Measurements from ENCODE around the gene ABCA12.

ABCA12 gene

DNA sequence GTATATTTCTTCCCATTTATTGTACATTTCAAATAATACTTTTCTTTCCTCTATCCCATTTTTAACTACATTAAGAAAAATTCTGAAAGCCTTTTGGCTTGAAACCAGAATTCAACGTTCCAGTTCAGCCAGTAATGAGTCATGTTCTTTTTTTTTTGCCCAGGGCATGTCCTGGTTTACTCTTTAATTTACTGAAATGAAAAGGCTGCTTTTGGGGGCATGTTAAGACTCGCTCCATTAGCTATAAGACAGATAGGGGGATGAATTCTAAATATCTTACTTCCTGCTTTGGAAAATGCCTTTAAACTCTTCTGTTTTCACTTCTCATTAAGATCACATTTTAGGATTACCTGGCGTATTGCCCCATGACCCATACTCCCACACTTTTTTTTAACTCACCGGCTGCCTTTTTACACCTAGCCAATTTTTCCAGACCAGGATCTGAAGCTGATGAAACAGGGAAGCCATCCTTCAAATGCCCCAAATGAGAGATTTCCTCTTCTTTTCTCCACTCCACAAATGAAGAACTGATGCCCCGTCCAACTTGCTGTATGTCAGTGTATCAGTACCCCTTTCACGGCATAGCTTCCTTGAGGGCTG lies 585 bp downstream of the ABCA12 start:
- TF ChIP-seq NFIC (IDR thresholded peaks at IDR 0.05) (peak; percentile 42; the same call in 1 of the 2 replicates), TCF12 (IDR thresholded peaks at IDR 0.05; ENCODE audit: low read depth) (no peak)

DNA sequence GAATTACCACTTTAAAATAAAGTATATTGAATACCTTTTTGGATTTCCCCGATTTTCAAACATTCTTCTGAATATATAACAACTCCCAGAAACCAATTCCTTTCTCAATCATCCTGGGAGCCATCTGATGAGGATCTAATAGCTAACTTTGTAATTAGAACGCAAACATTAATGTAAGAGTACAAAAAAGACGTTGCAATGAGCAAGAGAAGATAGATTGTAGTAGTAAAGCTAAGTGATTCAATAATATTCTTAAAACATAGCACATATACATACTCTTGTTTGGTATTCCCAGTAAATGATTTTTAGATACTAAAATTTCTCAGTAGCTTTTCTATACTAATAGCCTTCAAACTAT lies 1.1 kb downstream of the ABCA12 start:
- TF ChIP-seq NFIC (IDR thresholded peaks at IDR 0.05) (no peak), TAF1 (IDR thresholded peaks at IDR 0.05; ENCODE audit: low read depth) (no peak), TEAD4 (IDR thresholded peaks at IDR 0.05) (no peak), CREB1 (IDR thresholded peaks at IDR 0.05; ENCODE audit: low read depth) (no peak), ZBTB7A (IDR thresholded peaks at IDR 0.05; ENCODE audit: low read depth) (no peak), TCF12 (IDR thresholded peaks at IDR 0.05; ENCODE audit: low read depth) (no peak), FOXM1 (IDR thresholded peaks at IDR 0.05; ENCODE audit: borderline replicate concordance, low read depth) (no peak), EGR1 (IDR thresholded peaks at IDR 0.05) (no peak), EP300 (IDR thresholded peaks at IDR 0.05; ENCODE audit: borderline replicate concordance) (no peak), YY1 (IDR thresholded peaks at IDR 0.05; ENCODE audit: low read depth) (no peak), CEBPB (IDR thresholded peaks at IDR 0.05) (no peak), RAD21 (IDR thresholded peaks at IDR 0.05; ENCODE audit: low read depth) (no peak)
- TF ChIP-seq, protein P1, sequence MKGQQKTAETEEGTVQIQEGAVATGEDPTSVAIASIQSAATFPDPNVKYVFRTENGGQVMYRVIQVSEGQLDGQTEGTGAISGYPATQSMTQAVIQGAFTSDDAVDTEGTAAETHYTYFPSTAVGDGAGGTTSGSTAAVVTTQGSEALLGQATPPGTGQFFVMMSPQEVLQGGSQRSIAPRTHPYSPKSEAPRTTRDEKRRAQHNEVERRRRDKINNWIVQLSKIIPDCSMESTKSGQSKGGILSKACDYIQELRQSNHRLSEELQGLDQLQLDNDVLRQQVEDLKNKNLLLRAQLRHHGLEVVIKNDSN (IDR thresholded peaks at IDR 0.05) = no peak
- TF ChIP-seq, protein P2, sequence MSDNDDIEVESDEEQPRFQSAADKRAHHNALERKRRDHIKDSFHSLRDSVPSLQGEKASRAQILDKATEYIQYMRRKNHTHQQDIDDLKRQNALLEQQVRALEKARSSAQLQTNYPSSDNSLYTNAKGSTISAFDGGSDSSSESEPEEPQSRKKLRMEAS (IDR thresholded peaks at IDR 0.05) = no peak
- TF ChIP-seq, protein P3, sequence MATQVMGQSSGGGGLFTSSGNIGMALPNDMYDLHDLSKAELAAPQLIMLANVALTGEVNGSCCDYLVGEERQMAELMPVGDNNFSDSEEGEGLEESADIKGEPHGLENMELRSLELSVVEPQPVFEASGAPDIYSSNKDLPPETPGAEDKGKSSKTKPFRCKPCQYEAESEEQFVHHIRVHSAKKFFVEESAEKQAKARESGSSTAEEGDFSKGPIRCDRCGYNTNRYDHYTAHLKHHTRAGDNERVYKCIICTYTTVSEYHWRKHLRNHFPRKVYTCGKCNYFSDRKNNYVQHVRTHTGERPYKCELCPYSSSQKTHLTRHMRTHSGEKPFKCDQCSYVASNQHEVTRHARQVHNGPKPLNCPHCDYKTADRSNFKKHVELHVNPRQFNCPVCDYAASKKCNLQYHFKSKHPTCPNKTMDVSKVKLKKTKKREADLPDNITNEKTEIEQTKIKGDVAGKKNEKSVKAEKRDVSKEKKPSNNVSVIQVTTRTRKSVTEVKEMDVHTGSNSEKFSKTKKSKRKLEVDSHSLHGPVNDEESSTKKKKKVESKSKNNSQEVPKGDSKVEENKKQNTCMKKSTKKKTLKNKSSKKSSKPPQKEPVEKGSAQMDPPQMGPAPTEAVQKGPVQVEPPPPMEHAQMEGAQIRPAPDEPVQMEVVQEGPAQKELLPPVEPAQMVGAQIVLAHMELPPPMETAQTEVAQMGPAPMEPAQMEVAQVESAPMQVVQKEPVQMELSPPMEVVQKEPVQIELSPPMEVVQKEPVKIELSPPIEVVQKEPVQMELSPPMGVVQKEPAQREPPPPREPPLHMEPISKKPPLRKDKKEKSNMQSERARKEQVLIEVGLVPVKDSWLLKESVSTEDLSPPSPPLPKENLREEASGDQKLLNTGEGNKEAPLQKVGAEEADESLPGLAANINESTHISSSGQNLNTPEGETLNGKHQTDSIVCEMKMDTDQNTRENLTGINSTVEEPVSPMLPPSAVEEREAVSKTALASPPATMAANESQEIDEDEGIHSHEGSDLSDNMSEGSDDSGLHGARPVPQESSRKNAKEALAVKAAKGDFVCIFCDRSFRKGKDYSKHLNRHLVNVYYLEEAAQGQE (IDR thresholded peaks at IDR 0.05; ENCODE audit: low read depth) = no peak

DNA sequence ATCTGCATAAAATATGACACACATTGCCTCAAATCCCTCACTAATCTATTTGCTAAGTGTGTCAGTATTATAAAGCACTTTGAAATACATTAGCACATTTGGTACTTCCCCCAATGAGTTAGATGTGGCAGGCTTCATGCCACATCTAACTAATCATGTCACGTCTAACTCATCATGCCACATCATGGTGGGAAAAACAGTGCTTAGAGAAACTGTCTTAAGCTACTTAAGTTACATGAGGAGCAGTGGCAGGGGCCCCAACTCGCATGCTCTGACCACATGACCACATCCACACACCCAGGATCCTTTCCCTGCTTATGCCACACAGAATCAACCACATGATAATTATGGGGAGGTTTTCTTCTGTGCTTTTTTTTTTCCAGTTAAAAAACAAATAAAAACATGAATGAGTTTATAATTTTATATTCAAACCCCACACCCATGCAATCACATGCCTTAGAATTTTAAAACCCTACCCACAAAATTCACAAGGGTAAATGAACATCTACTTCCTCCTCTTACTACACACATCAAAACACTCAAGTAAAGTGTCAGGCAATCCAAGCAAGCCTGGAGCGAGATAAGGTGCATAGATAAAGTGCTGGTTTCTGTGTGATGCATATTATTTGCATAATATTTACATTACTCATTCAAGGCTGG lies 1.6 kb downstream of the ABCA12 start:
- TF ChIP-seq CEBPB (IDR thresholded peaks at IDR 0.05) (no peak), EP300 (IDR thresholded peaks at IDR 0.05; ENCODE audit: borderline replicate concordance) (no peak), TEAD4 (IDR thresholded peaks at IDR 0.05) (no peak), NFIC (IDR thresholded peaks at IDR 0.05) (no peak), TAF1 (IDR thresholded peaks at IDR 0.05; ENCODE audit: low read depth) (no peak), YY1 (IDR thresholded peaks at IDR 0.05; ENCODE audit: low read depth) (no peak), RAD21 (IDR thresholded peaks at IDR 0.05; ENCODE audit: low read depth) (no peak), EGR1 (IDR thresholded peaks at IDR 0.05) (no peak), ZBTB7A (IDR thresholded peaks at IDR 0.05; ENCODE audit: low read depth) (no peak), CREB1 (IDR thresholded peaks at IDR 0.05; ENCODE audit: low read depth) (no peak), FOXM1 (IDR thresholded peaks at IDR 0.05; ENCODE audit: borderline replicate concordance, low read depth) (no peak), TCF12 (IDR thresholded peaks at IDR 0.05; ENCODE audit: low read depth) (no peak)
- TF ChIP-seq, protein P1 (IDR thresholded peaks at IDR 0.05) = no peak
- TF ChIP-seq, protein P3 (IDR thresholded peaks at IDR 0.05; ENCODE audit: low read depth) = no peak
- TF ChIP-seq, protein P2 (IDR thresholded peaks at IDR 0.05) = no peak

DNA sequence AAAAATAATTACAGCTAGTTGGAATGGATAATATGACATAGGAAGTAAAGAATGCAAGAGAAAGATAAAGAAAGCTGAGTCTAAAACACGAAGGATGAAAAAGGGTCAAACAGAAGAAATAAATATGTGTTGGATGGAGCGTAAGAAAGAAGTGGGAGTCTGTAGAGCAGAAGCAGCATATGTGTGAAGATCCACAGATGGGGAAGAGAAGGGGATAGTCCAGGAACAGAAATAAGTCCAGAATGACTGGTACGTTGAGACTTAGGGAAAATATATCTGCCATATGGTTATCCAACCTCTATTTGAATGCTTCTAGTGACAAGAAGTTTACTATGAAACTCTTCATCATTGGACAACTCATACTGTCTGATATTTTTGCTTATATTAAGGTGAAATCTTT lies 18.0 kb downstream of the ABCA12 start:
- TF ChIP-seq, protein P1 (IDR thresholded peaks at IDR 0.05) = no peak
- TF ChIP-seq ZBTB7A (IDR thresholded peaks at IDR 0.05; ENCODE audit: low read depth) = no peak
- no peak for TF ChIP-seq RAD21 (IDR thresholded peaks at IDR 0.05; ENCODE audit: low read depth)

DNA sequence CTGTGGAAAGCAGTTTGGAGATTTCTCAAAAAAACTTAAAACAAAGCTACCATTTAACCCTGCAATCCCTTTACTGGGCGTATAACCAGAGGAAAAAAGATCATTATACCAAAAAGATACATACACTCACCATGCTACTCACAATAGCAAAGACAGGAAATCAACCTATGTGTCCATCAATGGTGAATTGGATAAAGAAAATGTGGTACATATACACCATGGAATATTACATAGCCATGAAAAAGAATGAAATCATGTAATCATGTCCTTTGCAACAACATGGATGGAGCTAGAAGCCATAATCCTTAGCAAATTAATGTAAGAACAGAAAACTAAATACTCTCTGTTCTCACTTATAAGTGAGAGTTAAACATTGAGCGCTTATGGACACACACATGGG lies 18.6 kb downstream of the ABCA12 start:
- TF ChIP-seq FOXM1 (IDR thresholded peaks at IDR 0.05; ENCODE audit: borderline replicate concordance, low read depth) (no peak), NFIC (IDR thresholded peaks at IDR 0.05) (no peak), TCF12 (IDR thresholded peaks at IDR 0.05; ENCODE audit: low read depth) (no peak), CEBPB (IDR thresholded peaks at IDR 0.05) (no peak), EGR1 (IDR thresholded peaks at IDR 0.05) (no peak), TEAD4 (IDR thresholded peaks at IDR 0.05) (no peak), ZBTB7A (IDR thresholded peaks at IDR 0.05; ENCODE audit: low read depth) (no peak), TAF1 (IDR thresholded peaks at IDR 0.05; ENCODE audit: low read depth) (no peak), EP300 (IDR thresholded peaks at IDR 0.05; ENCODE audit: borderline replicate concordance) (no peak), CREB1 (IDR thresholded peaks at IDR 0.05; ENCODE audit: low read depth) (no peak), RAD21 (IDR thresholded peaks at IDR 0.05; ENCODE audit: low read depth) (no peak), YY1 (IDR thresholded peaks at IDR 0.05; ENCODE audit: low read depth) (no peak)
- TF ChIP-seq, protein P2 (IDR thresholded peaks at IDR 0.05) = no peak
- TF ChIP-seq, protein P3 (IDR thresholded peaks at IDR 0.05; ENCODE audit: low read depth) = no peak
- TF ChIP-seq, protein P1 (IDR thresholded peaks at IDR 0.05) = no peak

Data from Ishikawa (cell line).